ENCODE results near the gene FAM131C. TPM values are rescaled to one million over a fixed set of nuclear protein-coding genes. Genes with fewer than 3 reads are reported as not detected.
A peak's percentile ranks its signal among the peaks of the same experiment; 100 is the strongest.

Gene FAM131C, protein sequence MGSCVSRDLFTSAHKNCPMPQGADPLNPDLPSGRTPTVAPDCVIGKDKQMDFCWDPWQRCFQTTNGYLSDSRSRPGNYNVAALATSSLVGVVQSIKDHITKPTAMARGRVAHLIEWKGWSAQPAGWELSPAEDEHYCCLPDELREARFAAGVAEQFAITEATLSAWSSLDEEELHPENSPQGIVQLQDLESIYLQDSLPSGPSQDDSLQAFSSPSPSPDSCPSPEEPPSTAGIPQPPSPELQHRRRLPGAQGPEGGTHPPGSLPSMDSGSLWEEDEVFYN
- total RNA-seq: under 1 TPM; 0.09 to 0.23 TPM

- Mint-ChIP-seq H3K4me3 (peak within 1 kb of the TSS; percentile 52), H3K27ac (peak within 1 kb of the TSS; percentile 15), H3K9me3 (ENCODE audit: low read depth) (no peaks in the 10 kb centered on the region), H3K4me1 (peaks cover 11% of the 10 kb centered on the region), H3K27me3 (peaks cover 14% of the 10 kb centered on the region), H3K36me3 (ENCODE audit: low read depth) (no peaks in the 10 kb centered on the region)
- CTCF ChIA-PET: interaction anchor here (0.7 to 7.8 kb wide), 9 partner anchors 7 to 279 kb away, joined by 3 to 67 read pairs (median 3); no protein-coding TSS in a partner anchor
- peak; percentile 93 for ATAC-seq
- POLR2A ChIA-PET: no interaction called here
- intact Hi-C loops (cut with DNase I, micrococcal nuclease): loop anchor here in 1 of 2 experiments (1.0 kb wide), 1 partner anchor 64 kb away; no protein-coding TSS in a partner anchor
- DNase-seq: peak; percentile 68
Measured at GRCh38 chr1:16073490-16074119, at the start of gene FAM131C. FAM131C (minus strand) TSS chr1:16073651; CDS start chr1:16073442, 209 bp downstream.

- peaks cover 8% of the 10 kb centered on the region for H3K4me1 Mint-ChIP-seq
- DNase-seq (peak; percentile 76), ATAC-seq (peak; percentile 87)
- H3K9me3 Mint-ChIP-seq (ENCODE audit: low read depth): no peaks in the 10 kb centered on the region
- no peaks in the 10 kb centered on the region for H3K36me3 Mint-ChIP-seq (ENCODE audit: low read depth)
- H3K4me3 Mint-ChIP-seq: no peak overlapping the region
- ChIA-PET POLR2A (no interaction called here), CTCF (interaction anchor here (0.7 to 1.8 kb wide), 2 partner anchors 40 to 348 kb away, joined by 3 to 7 read pairs; no protein-coding TSS in a partner anchor)
- H3K27me3 Mint-ChIP-seq: no peaks in the 10 kb centered on the region
- no peak overlapping the region for H3K27ac Mint-ChIP-seq
- intact Hi-C loops (cut with DNase I, micrococcal nuclease): no loop called here
Measured at GRCh38 chr1:16122916-16123315, 49.5 kb upstream of the FAM131C start.

- Mint-ChIP-seq H3K36me3 (ENCODE audit: low read depth) (no peaks in the 10 kb centered on the region), H3K27ac (no peak overlapping the region), H3K27me3 (no peaks in the 10 kb centered on the region), H3K9me3 (ENCODE audit: low read depth) (no peaks in the 10 kb centered on the region), H3K4me1 (peaks cover 8% of the 10 kb centered on the region), H3K4me3 (no peak overlapping the region)
- CTCF ChIA-PET: interaction anchor here (0.7 to 1.8 kb wide), 2 partner anchors 40 to 143 kb away, joined by 3 to 7 read pairs; no protein-coding TSS in a partner anchor
- POLR2A ChIA-PET: no interaction called here
- intact Hi-C loops (cut with DNase I, micrococcal nuclease): no loop called here
- no peak for DNase-seq
- no peak for ATAC-seq
Measured at GRCh38 chr1:16122350-16122881, 49.0 kb upstream of the FAM131C start.

GRCh38 chr1:16120940-16121410 lies 47.5 kb upstream of the FAM131C start:
- no peak overlapping the region for H3K27ac Mint-ChIP-seq
- intact Hi-C loops (cut with DNase I, micrococcal nuclease): no loop called here
- ChIA-PET POLR2A (no interaction called here), CTCF (interaction anchor here (0.7 kb wide), 1 partner anchor 96 kb away, joined by 3 read pairs; no protein-coding TSS in a partner anchor)
- ATAC-seq: no peak
- H3K4me3 Mint-ChIP-seq: no peak overlapping the region
- no peaks in the 10 kb centered on the region for H3K27me3 Mint-ChIP-seq
- peaks cover 8% of the 10 kb centered on the region for H3K4me1 Mint-ChIP-seq
- no peaks in the 10 kb centered on the region for H3K36me3 Mint-ChIP-seq (ENCODE audit: low read depth)
- H3K9me3 Mint-ChIP-seq (ENCODE audit: low read depth): no peaks in the 10 kb centered on the region
- DNase-seq: no peak

- Mint-ChIP-seq H3K9me3 (ENCODE audit: low read depth) (no peaks in the 10 kb centered on the region), H3K27me3 (no peaks in the 10 kb centered on the region), H3K27ac (no peak overlapping the region), H3K4me1 (peaks cover 8% of the 10 kb centered on the region), H3K4me3 (no peak overlapping the region), H3K36me3 (ENCODE audit: low read depth) (no peaks in the 10 kb centered on the region)
- intact Hi-C loops (cut with DNase I, micrococcal nuclease): no loop called here
- DNase-seq (no peak), ATAC-seq (no peak)
- POLR2A ChIA-PET: no interaction called here
- CTCF ChIA-PET: interaction anchor here (0.7 kb wide), 1 partner anchor 97 kb away, joined by 3 read pairs; no protein-coding TSS in a partner anchor
Measured at GRCh38 chr1:16120407-16120806, 47.0 kb upstream of the FAM131C start.

DNA sequence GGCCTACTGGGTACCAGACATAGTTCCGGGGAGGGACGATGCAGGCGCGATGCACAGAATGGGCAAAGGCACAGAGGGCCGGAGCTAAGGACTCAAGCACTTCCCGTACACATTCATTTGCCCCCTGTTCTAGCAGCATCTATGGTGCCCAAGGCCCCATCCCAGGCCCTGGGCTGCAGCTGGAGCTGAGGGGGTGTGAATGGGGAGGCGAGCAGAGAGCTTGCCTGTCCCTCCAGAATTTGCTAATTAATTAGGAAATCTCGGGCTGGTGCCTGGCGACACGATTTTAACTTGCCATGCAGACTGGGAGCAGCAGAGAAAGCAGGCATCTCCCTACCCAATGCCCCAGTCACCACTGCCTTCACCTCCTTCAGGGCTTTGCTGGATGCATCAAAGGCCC lies 46.5 kb upstream of the FAM131C start:
- Mint-ChIP-seq H3K27ac (no peak overlapping the region), H3K4me1 (peaks cover 8% of the 10 kb centered on the region), H3K36me3 (ENCODE audit: low read depth) (no peaks in the 10 kb centered on the region), H3K4me3 (no peak overlapping the region), H3K27me3 (no peaks in the 10 kb centered on the region), H3K9me3 (ENCODE audit: low read depth) (no peaks in the 10 kb centered on the region)
- ATAC-seq (no peak), DNase-seq (no peak)
- ChIA-PET CTCF (no interaction called here), POLR2A (no interaction called here)
- intact Hi-C loops (cut with DNase I, micrococcal nuclease): no loop called here

DNA sequence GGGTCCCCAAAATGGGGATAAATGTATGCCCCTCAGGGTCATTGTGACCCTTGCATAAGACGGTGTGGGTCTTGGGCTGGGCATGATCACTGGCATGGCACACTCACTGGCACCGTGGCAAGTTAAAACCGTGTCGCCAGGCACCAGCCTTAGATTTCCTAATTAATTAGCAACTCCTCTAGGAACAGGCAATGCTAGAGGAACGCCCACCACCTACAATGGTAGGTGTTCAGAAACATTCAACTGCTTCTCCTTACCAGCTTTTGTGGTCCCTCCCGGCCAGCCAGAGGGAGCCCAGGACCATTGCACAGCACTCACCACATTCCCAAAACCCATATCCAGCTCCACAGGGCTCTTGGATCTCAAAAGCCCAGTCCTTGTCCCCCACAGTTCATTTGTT lies 46.1 kb upstream of the FAM131C start:
- no peak for ATAC-seq
- no peak for DNase-seq
- Mint-ChIP-seq H3K27me3 (no peaks in the 10 kb centered on the region), H3K27ac (no peak overlapping the region), H3K4me3 (no peak overlapping the region), H3K36me3 (ENCODE audit: low read depth) (no peaks in the 10 kb centered on the region), H3K9me3 (ENCODE audit: low read depth) (no peaks in the 10 kb centered on the region), H3K4me1 (peaks cover 8% of the 10 kb centered on the region)
- intact Hi-C loops (cut with DNase I, micrococcal nuclease): no loop called here
- ChIA-PET POLR2A (no interaction called here), CTCF (interaction anchor here (1.0 kb wide), 1 partner anchor 35 kb away, joined by 3 read pairs; no protein-coding TSS in a partner anchor)

DNA sequence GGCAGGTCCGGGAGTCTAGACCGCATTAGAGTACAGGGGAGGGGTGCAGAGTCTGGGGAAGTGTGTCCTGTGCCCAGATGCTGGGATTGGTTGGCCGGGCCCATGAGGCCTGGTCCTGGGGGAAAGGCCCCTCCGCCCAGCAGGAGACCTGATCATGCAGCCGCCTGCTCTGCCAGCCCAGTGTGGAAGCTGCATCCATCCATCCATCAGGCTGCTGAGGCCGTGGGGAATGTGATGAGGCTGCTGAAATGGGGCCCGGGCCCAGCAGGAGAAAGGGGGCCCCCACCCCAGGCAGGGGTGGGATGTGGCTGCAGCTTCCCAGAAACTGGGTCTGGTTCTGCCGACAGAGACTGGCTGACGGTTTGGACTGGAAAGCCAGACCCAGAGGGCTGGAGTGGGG lies 45.3 kb upstream of the FAM131C start:
- DNase-seq (no peak), ATAC-seq (no peak)
- no peaks in the 10 kb centered on the region for H3K27me3 Mint-ChIP-seq
- no peak overlapping the region for H3K27ac Mint-ChIP-seq
- ChIA-PET CTCF (interaction anchor here (1.0 kb wide), 1 partner anchor 36 kb away, joined by 3 read pairs; no protein-coding TSS in a partner anchor), POLR2A (no interaction called here)
- intact Hi-C loops (cut with DNase I, micrococcal nuclease): no loop called here
- H3K9me3 Mint-ChIP-seq (ENCODE audit: low read depth): no peaks in the 10 kb centered on the region
- H3K4me3 Mint-ChIP-seq: no peak overlapping the region
- no peaks in the 10 kb centered on the region for H3K36me3 Mint-ChIP-seq (ENCODE audit: low read depth)
- peaks cover 8% of the 10 kb centered on the region for H3K4me1 Mint-ChIP-seq

DNA sequence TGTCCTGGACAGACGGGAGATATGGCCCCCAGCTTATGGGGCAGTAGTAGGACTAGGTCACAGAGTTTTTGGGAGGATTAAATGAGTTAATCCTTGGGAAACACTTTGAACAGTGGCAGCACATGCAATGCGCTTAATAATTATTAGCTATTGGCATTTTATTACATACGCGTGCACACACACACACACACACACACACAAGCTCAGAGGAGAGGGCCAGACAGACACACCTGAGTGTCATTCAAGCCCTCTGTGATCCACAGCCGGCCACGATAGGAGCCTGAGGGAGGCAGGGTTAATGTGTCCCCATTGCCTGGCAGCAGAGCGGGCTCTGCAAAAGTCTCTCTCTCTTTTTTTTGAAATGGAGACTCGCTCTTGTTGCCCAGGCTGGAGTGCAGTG lies 44.5 kb upstream of the FAM131C start:
- intact Hi-C loops (cut with DNase I, micrococcal nuclease): no loop called here
- Mint-ChIP-seq H3K4me3 (no peak overlapping the region), H3K9me3 (ENCODE audit: low read depth) (no peaks in the 10 kb centered on the region), H3K36me3 (ENCODE audit: low read depth) (no peaks in the 10 kb centered on the region), H3K27ac (no peak overlapping the region), H3K4me1 (peaks cover 4% of the 10 kb centered on the region), H3K27me3 (no peaks in the 10 kb centered on the region)
- ChIA-PET POLR2A (interaction anchor here (0.6 kb wide), 1 partner anchor 594 kb away, joined by 8 read pairs; the partner anchor contains the start of gene CASP9), CTCF (interaction anchor here (0.8 to 1.2 kb wide), 5 partner anchors 35 to 326 kb away, joined by 3 to 6 read pairs (median 4); no protein-coding TSS in a partner anchor)
- no peak for ATAC-seq
- no peak for DNase-seq

GRCh38 chr1:16117369-16117768 lies 43.9 kb upstream of the FAM131C start:
- intact Hi-C loops (cut with DNase I, micrococcal nuclease): no loop called here
- CTCF ChIA-PET: interaction anchor here (1.1 to 1.2 kb wide), 4 partner anchors 34 to 70 kb away, joined by 3 to 6 read pairs (median 4); no protein-coding TSS in a partner anchor
- no peak for DNase-seq
- Mint-ChIP-seq H3K4me1 (no peaks in the 10 kb centered on the region), H3K9me3 (ENCODE audit: low read depth) (no peaks in the 10 kb centered on the region), H3K4me3 (no peak overlapping the region), H3K27ac (no peak overlapping the region), H3K27me3 (no peaks in the 10 kb centered on the region), H3K36me3 (ENCODE audit: low read depth) (no peaks in the 10 kb centered on the region)
- POLR2A ChIA-PET: interaction anchor here (0.6 kb wide), 1 partner anchor 594 kb away, joined by 8 read pairs; the partner anchor contains the start of gene CASP9
- ATAC-seq: no peak

- H3K27ac Mint-ChIP-seq: no peak overlapping the region
- ChIA-PET CTCF (interaction anchor here (0.6 kb wide), 1 partner anchor 76 kb away, joined by 3 read pairs; no protein-coding TSS in a partner anchor), POLR2A (no interaction called here)
- H3K4me3 Mint-ChIP-seq: no peak overlapping the region
- no peaks in the 10 kb centered on the region for H3K4me1 Mint-ChIP-seq
- H3K27me3 Mint-ChIP-seq: peaks cover 2% of the 10 kb centered on the region
- ATAC-seq (no peak), DNase-seq (no peak)
- H3K9me3 Mint-ChIP-seq (ENCODE audit: low read depth): no peaks in the 10 kb centered on the region
- H3K36me3 Mint-ChIP-seq (ENCODE audit: low read depth): no peaks in the 10 kb centered on the region
- intact Hi-C loops (cut with DNase I, micrococcal nuclease): no loop called here
Measured at GRCh38 chr1:16116625-16117024, 43.2 kb upstream of the FAM131C start.

Data from activated CD4-positive, alpha-beta T cell treated with anti-CD3 and anti-CD28 coated beads for 36 hours (primary cell).